HEK293T (cell line): ENCODE results near the gene C1QTNF4.

ENCODE experiments used
- CTCF ChIA-PET: fragments of 350-600 bp; formaldehyde crosslinking; extraction: SDS; loops from one replicate; lab custom pipeline; 2021; ENCODE audit warnings: antibody characterized with exemption, inconsistent platforms; lab: Yijun Ruan, JAX
- POLR2A ChIA-PET: fragments of 350-600 bp; formaldehyde crosslinking; extraction: SDS; loops from one replicate; lab custom pipeline; 2020; ENCODE audit warnings: antibody characterized with exemption, inconsistent platforms; lab: Yijun Ruan, JAX
- DNase-seq: peaks from one replicate; pipeline ENCODE4 v3.0.0; 2012; ENCODE audit warnings: mixed read lengths; ENCODE audit errors: extremely low spot score
- ARNT ChIP-seq: fragments of 450-650 bp; IDR thresholded peaks from 2 replicates; pipeline ENCODE4 v1.6.1; 2017; ENCODE audit warnings: mild to moderate bottlenecking
- BHLHE40 ChIP-seq: fragments of 450-650 bp; IDR thresholded peaks from 2 replicates; pipeline ENCODE4 v1.6.1; 2016; ENCODE audit warnings: mild to moderate bottlenecking, moderate library complexity, borderline replicate concordance
- CTBP1 ChIP-seq: fragments of 450-650 bp; IDR thresholded peaks from 2 replicates; pipeline ENCODE4 v1.6.1; 2016; ENCODE audit warnings: borderline replicate concordance
- ELF4 ChIP-seq: fragments of 450-650 bp; IDR thresholded peaks from 2 replicates; pipeline ENCODE4 v1.6.1; 2017; ENCODE audit warnings: antibody characterized with exemption
- FOXA1 ChIP-seq: fragments of 450-650 bp; IDR thresholded peaks from 2 replicates; pipeline ENCODE4 v1.6.1; 2016; ENCODE audit warnings: mild to moderate bottlenecking
- FOXK2 ChIP-seq: fragments of 450-650 bp; IDR thresholded peaks from 2 replicates; pipeline ENCODE4 v1.6.1; 2016; ENCODE audit warnings: mild to moderate bottlenecking
- FOXM1 ChIP-seq: fragments of 450-650 bp; IDR thresholded peaks from 2 replicates; pipeline ENCODE4 v1.6.1; 2017; ENCODE audit warnings: mild to moderate bottlenecking, borderline replicate concordance
- HDGF ChIP-seq: fragments of 450-650 bp; IDR thresholded peaks from 2 replicates; pipeline ENCODE4 v1.6.1; 2017; ENCODE audit warnings: antibody characterized with exemption, borderline replicate concordance
- L3MBTL2 ChIP-seq: fragments of 450-650 bp; conservative IDR thresholded peaks from 2 replicates; pipeline ENCODE4 v1.6.1; 2016; ENCODE audit warnings: mild to moderate bottlenecking
- LEF1 ChIP-seq: fragments of 450-650 bp; IDR thresholded peaks from 2 replicates; pipeline ENCODE4 v1.6.1; 2017; ENCODE audit warnings: mild to moderate bottlenecking, borderline replicate concordance
- NFRKB ChIP-seq: fragments of 450-650 bp; IDR thresholded peaks from 2 replicates; pipeline ENCODE4 v1.6.1; 2016; ENCODE audit warnings: mild to moderate bottlenecking, moderate library complexity
- SP1 ChIP-seq: fragments of 450-650 bp; IDR thresholded peaks from 2 replicates; pipeline ENCODE4 v1.6.1; 2017
- SUZ12 ChIP-seq: fragments of 450-650 bp; IDR thresholded peaks from 2 replicates; pipeline ENCODE4 v1.6.1; 2016; ENCODE audit warnings: mild to moderate bottlenecking
- TARDBP ChIP-seq: fragments of 450-650 bp; IDR thresholded peaks from 2 replicates; pipeline ENCODE4 v1.6.1; 2016
- ZNF384 ChIP-seq: fragments of 450-650 bp; IDR thresholded peaks from 2 replicates; pipeline ENCODE4 v1.6.1; 2016
- TF ChIP-seq, protein P1 (sequence below): fragments of 450-650 bp; IDR thresholded peaks from 2 replicates; pipeline ENCODE4 v1.6.1; 2016

Gene C1QTNF4

DNA sequence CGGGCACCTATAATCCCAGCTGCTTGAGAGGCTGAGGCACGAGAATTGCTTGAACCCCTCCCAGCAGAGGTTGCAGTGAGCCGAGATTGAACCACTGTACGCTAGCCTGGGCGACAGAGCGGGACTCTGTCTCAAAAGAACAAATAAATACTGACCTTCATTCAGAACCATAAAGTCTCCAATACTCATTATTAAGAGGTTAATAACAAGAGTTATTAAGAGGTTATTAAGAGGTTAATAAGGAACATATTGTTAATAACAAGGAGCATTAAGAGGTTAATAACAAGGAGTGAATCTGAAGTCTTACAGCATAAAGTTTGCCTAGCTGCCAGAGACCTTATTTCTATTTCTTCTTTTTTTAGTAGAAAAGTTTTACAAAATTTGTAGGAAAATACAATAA, 48.9 kb downstream of the C1QTNF4 start:
- ChIA-PET POLR2A (no interaction called here), CTCF (no interaction called here)
- TF ChIP-seq BHLHE40: no peak
- TF ChIP-seq FOXK2: no peak
- no peak for TF ChIP-seq ZNF384
- no peak for TF ChIP-seq HDGF
- no peak for TF ChIP-seq TARDBP
- TF ChIP-seq NFRKB: no peak
- DNase-seq: no peak

DNA sequence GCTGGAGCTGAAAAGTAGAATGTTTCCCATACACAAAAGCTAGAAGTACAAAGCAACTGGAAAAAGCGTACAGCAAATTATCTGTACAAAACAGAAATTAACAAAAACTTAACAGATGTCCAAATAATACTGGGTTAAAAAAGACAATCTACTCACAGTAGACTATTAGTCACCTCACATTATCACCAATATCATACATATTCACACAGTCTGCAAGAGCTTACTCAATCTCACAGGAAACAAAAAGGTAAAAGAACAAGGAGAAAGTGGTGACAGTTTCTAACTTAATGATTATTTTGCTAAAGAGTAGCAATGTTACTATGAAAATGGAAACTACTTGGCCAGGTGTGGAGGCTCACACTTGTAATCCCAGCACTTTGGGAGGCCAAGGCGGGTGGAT, 53.1 kb downstream of the C1QTNF4 start:
- DNase-seq: no peak
- TF ChIP-seq BHLHE40: no peak
- ChIA-PET POLR2A (interaction anchor here (1.3 to 1.8 kb wide), 2 partner anchors 11 to 38 kb away, joined by 3 to 8 read pairs; partner anchors contain the start of gene CELF1), CTCF (interaction anchor here (0.7 to 1.7 kb wide), 2 partner anchors 11 to 18 kb away, joined by 5 to 8 read pairs; no protein-coding TSS in a partner anchor)

DNA sequence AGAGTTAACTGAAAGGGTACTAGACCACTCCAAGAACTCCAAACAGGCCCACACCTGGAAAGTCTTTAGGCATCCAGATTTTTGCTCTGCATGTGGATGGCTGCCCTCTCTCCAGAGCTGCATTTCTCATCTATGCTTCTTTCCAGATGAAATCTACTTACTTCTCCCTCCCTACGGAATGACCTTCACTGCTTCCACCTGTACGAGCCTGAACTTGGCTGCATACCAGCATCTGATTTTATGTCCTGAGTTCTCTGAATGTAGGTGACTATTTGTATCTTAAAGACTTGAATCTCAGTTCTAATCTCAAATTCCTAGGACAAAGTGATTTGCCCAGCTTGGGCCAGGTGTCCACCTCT, 54.6 kb downstream of the C1QTNF4 start:
- no peak for DNase-seq
- POLR2A ChIA-PET: interaction anchor here (0.8 to 1.8 kb wide), 3 partner anchors 12 to 458 kb away, joined by 3 to 8 read pairs (median 3); partner anchors contain the start of gene CELF1
- CTCF ChIA-PET: interaction anchor here (1.0 to 1.7 kb wide), 3 partner anchors 8 to 14 kb away, joined by 3 to 8 read pairs (median 3); no protein-coding TSS in a partner anchor
- no peak for TF ChIP-seq FOXK2
- no peak for TF ChIP-seq HDGF
- no peak for TF ChIP-seq SP1
- TF ChIP-seq L3MBTL2: no peak
- TF ChIP-seq CTBP1: no peak
- no peak for TF ChIP-seq LEF1
- TF ChIP-seq, protein P1, sequence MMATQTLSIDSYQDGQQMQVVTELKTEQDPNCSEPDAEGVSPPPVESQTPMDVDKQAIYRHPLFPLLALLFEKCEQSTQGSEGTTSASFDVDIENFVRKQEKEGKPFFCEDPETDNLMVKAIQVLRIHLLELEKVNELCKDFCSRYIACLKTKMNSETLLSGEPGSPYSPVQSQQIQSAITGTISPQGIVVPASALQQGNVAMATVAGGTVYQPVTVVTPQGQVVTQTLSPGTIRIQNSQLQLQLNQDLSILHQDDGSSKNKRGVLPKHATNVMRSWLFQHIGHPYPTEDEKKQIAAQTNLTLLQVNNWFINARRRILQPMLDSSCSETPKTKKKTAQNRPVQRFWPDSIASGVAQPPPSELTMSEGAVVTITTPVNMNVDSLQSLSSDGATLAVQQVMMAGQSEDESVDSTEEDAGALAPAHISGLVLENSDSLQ: no peak
- no peak for TF ChIP-seq TARDBP
- no peak for TF ChIP-seq FOXA1
- TF ChIP-seq ZNF384: no peak
- no peak for TF ChIP-seq BHLHE40
- TF ChIP-seq SUZ12: no peak
- no peak for TF ChIP-seq NFRKB
- no peak for TF ChIP-seq ELF4
- no peak for TF ChIP-seq ARNT
- no peak for TF ChIP-seq FOXM1
